Heart left ventricle (tissue), 13 donors: ENCODE measurements around the gene SLCO3A1.

Experiments used
- POLR2A ChIP-seq, 2 donors: fragments of 450-650 bp; IDR thresholded peaks; one replicate each; pipeline ENCODE4 v1.6.1; 2017; ENCODE audit warnings: antibody characterized with exemption in 2 of 2, mild to moderate bottlenecking in 2 of 2, moderate library complexity in 2 of 2
- TF ChIP-seq, protein P1 (sequence below), 12 donors: fragments of 200-600 bp; sonication (generic) in 4 of 12; IDR thresholded peaks; one replicate each; pipeline versions ENCODE4 v1.5.0 to v1.8.0; 2018 to 2022; ENCODE audit warnings: antibody characterized with exemption in 12 of 12, mild to moderate bottlenecking in 5 of 12
- donor health status: ischemic (EF 13 %, LVEDD 7.1; RV severe dilation, severe dysfunction).
- donor health status: DM: no; HTN: yes; CAD: no.
- donor health status: DM: no; HTN: no; CAD: no.
- donor health status: ischemic (EF 25% LVEDD 6.9; RV normal size, moderate dysfunction).
- donor health status: ischemic (EF 25% LVEDD 5.7; RV mildly dilated, moderate dysfunction).
- donor health status: ischemic (EF 35%, LVEDD 5.7; RV mildly dilated, moderate dysfunction).
- donor health status: nonischemic (EF 11% LVEDD 7.7; RV severe dilation, severe dysfunction).
- donor health status: DM: yes; HTN: yes; CAD: no.
- donor health status: PGD.
- donor health status: ischemic (EF 29% LVEDD 5.4; RV normal size, mild dysfunction).
- donor health status: nonischemic (EF 23%, LVEDD 6.1; RV moderate dilation, normal function).

DNA sequence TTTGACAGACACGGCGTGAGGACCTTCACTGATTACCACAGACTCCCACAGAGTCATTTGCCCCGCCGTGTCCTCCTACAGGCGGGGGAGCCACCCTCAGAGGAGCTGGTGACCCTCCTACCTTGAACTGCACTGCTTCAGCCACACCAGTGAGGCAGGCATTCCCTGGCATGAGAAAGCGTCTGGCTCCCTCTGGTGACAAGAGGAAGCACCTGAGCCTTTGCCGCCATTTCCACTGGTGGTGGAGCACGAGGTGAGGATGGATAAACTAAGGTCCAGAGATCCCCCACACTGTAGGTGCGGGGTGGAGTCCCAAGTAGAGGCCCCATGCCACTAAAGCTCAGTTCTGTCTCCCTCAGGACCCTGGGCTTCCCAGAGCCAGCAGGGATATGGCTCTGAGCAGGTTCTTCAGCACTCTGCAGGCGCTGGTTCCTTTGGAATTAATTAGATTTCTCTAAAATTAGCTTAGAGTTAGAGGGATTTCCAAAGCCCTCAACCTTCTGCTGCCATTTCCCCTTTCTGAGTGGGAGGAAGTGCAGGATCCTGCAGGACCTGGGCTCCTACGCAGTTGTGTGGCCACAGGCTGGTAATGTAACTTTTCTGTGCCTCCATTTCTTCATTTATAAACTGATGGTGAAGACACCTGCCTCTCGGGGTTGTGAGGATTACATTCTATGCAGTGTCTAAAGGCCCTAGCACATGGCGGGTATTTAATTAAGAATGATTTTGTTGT, 224.0 kb downstream of the SLCO3A1 start:
- TF ChIP-seq, protein P1, sequence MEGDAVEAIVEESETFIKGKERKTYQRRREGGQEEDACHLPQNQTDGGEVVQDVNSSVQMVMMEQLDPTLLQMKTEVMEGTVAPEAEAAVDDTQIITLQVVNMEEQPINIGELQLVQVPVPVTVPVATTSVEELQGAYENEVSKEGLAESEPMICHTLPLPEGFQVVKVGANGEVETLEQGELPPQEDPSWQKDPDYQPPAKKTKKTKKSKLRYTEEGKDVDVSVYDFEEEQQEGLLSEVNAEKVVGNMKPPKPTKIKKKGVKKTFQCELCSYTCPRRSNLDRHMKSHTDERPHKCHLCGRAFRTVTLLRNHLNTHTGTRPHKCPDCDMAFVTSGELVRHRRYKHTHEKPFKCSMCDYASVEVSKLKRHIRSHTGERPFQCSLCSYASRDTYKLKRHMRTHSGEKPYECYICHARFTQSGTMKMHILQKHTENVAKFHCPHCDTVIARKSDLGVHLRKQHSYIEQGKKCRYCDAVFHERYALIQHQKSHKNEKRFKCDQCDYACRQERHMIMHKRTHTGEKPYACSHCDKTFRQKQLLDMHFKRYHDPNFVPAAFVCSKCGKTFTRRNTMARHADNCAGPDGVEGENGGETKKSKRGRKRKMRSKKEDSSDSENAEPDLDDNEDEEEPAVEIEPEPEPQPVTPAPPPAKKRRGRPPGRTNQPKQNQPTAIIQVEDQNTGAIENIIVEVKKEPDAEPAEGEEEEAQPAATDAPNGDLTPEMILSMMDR (IDR thresholded peaks at IDR 0.05): peak; percentile 61 to 89 (median 82)
- TF ChIP-seq POLR2A (IDR thresholded peaks at IDR 0.05): no peak
